GM12878 (cell line): ENCODE results near the gene MAP3K5. TPM values are rescaled to one million over a fixed set of nuclear protein-coding genes. Genes with fewer than 3 reads are reported as not detected.

Source experiments
- IRF4 ChIP-seq: IDR thresholded peaks from 2 replicates; pipeline ENCODE4 v1.6.1; 2011; ENCODE audit warnings: low read depth, low read length
- JUNB ChIP-seq: IDR thresholded peaks from 2 replicates; pipeline ENCODE4 v1.6.1; 2016; ENCODE audit warnings: antibody characterized with exemption, mild to moderate bottlenecking
- NFYA ChIP-seq: IDR thresholded peaks from 2 replicates; pipeline ENCODE4 v1.6.1; 2011; ENCODE audit warnings: low read depth, mild to moderate bottlenecking, low read length, improper control_type of control experiment, borderline replicate concordance
- RB1 ChIP-seq: fragments of 450-650 bp; formaldehyde crosslinking; IDR thresholded peaks from 2 replicates; pipeline ENCODE4 v1.6.1; 2017; ENCODE audit warnings: mild to moderate bottlenecking, borderline replicate concordance
- SRF ChIP-seq, 2 experiments: IDR thresholded peaks; 2 replicates each; pipeline ENCODE4 v1.6.1; 2011; ENCODE audit warnings: low read depth in 2 of 2, low read length in 2 of 2, mild to moderate bottlenecking in 1 of 2, moderate library complexity in 1 of 2
- TAF1 ChIP-seq: IDR thresholded peaks from 2 replicates; pipeline ENCODE4 v1.6.1; 2011; ENCODE audit warnings: mild to moderate bottlenecking, low read depth, low read length, borderline replicate concordance
- TCF7 ChIP-seq: IDR thresholded peaks from 2 replicates; pipeline ENCODE4 v1.6.1; 2014; ENCODE audit warnings: antibody characterized with exemption, borderline replicate concordance
- ZNF207 ChIP-seq: fragments of 450-650 bp; IDR thresholded peaks from 2 replicates; pipeline ENCODE4 v1.6.1; 2014; ENCODE audit warnings: antibody characterized with exemption, mild to moderate bottlenecking, borderline replicate concordance
- ZZZ3 ChIP-seq: IDR thresholded peaks from 2 replicates; pipeline ENCODE4 v1.6.1; 2011; ENCODE audit warnings: low read depth; ENCODE audit not compliant: control insufficient read depth, insufficient read length
- polyA plus RNA-seq, 11 experiments: library from polyadenylated mRNA; depleted of rRNA in 4 of 11; unstranded in 6 of 11; stranded (reverse) in 5 of 11; fragments of >200 nt; fragmentation: Nextera tagmentation in 4 of 11; fragmentation: Illumina TruSeq in 1 of 11; extraction: Ambion mirVana in 4 of 11; extraction: Trizol in 1 of 11; gene quantifications; 1 replicate in 1 of 11; 2 replicates in 10 of 11; pipeline versions ENCODE4 v1.2.1 to v1.2.3, GENCODE V29; 2011 to 2016; ENCODE audit warnings: inconsistent platforms in 2 of 11, missing spikeins in 2 of 11, low read depth in 1 of 11
- total RNA-seq, 4 experiments: library from RNA; depleted of rRNA in 3 of 4; stranded (reverse); fragments of >200 nt in 3 of 4; fragmentation: Illumina TruSeq in 1 of 4; extraction: Trizol in 1 of 4; gene quantifications; 2 replicates each; pipeline versions ENCODE4 v1.2.1 to v1.2.3, GENCODE V29; 2013 to 2021
- TF ChIP-seq, protein P1 (sequence below): fragments of 150-350 bp; IDR thresholded peaks from 2 replicates; pipeline ENCODE4 v1.6.1; 2014; ENCODE audit warnings: mild to moderate bottlenecking, low read depth, low read length
- TF ChIP-seq, protein P2 (sequence below): fragments of 450-650 bp; IDR thresholded peaks from 2 replicates; pipeline ENCODE4 v1.6.1; 2017; ENCODE audit warnings: mild to moderate bottlenecking
- TF ChIP-seq, protein P3 (sequence below): IDR thresholded peaks from 2 replicates; pipeline ENCODE4 v1.6.1; 2012; ENCODE audit warnings: low read length, inconsistent platforms
- TF ChIP-seq, protein P4 (sequence below): fragments of 150-350 bp; IDR thresholded peaks from 2 replicates; pipeline ENCODE4 v1.6.1; 2016; ENCODE audit warnings: low read depth, low read length
- TF ChIP-seq, protein P5 (sequence below): fragments of 450-650 bp; formaldehyde crosslinking; IDR thresholded peaks from 2 replicates; pipeline ENCODE4 v1.4.0; 2020; ENCODE audit warnings: mild to moderate bottlenecking, moderate library complexity
- TF ChIP-seq, protein P6 (sequence below): fragments of 450-650 bp; IDR thresholded peaks from 2 replicates; pipeline ENCODE4 v1.6.1; 2014; ENCODE audit warnings: mild to moderate bottlenecking

Gene MAP3K5
- total and polyA plus RNA-seq, 10 of the 15 experiments (the other 5 are each of a cell fraction or from before 2014, with no cell fraction given), result 5.4 to 34.3 (median 26.4) TPM

DNA sequence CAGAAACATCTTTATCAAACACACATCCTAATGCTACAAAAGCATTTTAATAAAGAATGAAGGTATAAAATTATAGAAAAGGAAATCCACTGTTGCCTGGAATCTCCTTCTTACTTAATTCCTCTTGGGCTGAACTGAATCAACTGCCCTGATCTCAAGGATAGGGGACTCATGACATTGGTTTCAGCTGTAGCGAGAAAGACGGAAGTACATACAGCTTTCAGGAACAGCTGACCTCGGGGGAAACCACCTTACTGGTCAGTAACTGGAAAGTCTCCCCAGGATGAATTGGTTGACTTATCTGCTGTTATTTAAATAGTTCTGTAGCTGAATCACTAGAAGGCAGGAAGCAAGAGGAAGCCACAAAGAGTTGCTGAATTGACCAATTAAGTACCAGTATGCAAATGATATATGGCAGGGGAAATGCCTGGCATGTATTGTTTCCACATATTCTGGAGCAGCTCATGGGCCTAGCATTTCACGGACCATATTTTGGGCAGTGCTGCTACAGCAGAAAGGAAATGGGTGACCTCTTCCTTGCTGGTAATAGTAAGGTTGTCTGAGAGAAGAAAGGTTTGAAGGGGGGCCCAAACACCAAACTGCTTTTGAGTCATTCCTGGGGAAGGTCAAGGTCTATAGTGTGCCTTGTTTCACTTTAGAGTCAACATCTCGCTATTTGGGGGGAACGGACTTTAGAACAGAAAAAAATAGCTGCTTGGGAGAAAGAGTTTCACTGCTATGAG lies 198.4 kb downstream of the MAP3K5 start (continued):
- TF ChIP-seq, protein P1, sequence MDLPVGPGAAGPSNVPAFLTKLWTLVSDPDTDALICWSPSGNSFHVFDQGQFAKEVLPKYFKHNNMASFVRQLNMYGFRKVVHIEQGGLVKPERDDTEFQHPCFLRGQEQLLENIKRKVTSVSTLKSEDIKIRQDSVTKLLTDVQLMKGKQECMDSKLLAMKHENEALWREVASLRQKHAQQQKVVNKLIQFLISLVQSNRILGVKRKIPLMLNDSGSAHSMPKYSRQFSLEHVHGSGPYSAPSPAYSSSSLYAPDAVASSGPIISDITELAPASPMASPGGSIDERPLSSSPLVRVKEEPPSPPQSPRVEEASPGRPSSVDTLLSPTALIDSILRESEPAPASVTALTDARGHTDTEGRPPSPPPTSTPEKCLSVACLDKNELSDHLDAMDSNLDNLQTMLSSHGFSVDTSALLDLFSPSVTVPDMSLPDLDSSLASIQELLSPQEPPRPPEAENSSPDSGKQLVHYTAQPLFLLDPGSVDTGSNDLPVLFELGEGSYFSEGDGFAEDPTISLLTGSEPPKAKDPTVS, result no peak
- TF ChIP-seq ZZZ3 (no peak), TAF1 (0 out of 2 replicates have a peak, but pooled peaks have one; percentile 34), RB1 (no peak), JUNB (peak; percentile 52), IRF4 (0 out of 2 replicates have a peak, but pooled peaks have one; percentile 53), TCF7 (no peak), NFYA (no peak), SRF (IDR thresholded peaks at IDR 0.05; ENCODE audit: low read depth in 2 of 2, low read length in 2 of 2) (no peak), ZNF207 (no peak)
- TF ChIP-seq, protein P2, sequence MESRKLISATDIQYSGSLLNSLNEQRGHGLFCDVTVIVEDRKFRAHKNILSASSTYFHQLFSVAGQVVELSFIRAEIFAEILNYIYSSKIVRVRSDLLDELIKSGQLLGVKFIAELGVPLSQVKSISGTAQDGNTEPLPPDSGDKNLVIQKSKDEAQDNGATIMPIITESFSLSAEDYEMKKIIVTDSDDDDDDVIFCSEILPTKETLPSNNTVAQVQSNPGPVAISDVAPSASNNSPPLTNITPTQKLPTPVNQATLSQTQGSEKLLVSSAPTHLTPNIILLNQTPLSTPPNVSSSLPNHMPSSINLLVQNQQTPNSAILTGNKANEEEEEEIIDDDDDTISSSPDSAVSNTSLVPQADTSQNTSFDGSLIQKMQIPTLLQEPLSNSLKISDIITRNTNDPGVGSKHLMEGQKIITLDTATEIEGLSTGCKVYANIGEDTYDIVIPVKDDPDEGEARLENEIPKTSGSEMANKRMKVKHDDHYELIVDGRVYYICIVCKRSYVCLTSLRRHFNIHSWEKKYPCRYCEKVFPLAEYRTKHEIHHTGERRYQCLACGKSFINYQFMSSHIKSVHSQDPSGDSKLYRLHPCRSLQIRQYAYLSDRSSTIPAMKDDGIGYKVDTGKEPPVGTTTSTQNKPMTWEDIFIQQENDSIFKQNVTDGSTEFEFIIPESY, result no peak
- TF ChIP-seq, protein P3, sequence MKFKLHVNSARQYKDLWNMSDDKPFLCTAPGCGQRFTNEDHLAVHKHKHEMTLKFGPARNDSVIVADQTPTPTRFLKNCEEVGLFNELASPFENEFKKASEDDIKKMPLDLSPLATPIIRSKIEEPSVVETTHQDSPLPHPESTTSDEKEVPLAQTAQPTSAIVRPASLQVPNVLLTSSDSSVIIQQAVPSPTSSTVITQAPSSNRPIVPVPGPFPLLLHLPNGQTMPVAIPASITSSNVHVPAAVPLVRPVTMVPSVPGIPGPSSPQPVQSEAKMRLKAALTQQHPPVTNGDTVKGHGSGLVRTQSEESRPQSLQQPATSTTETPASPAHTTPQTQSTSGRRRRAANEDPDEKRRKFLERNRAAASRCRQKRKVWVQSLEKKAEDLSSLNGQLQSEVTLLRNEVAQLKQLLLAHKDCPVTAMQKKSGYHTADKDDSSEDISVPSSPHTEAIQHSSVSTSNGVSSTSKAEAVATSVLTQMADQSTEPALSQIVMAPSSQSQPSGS, result peak; percentile 51; the same call in 1 of the 2 replicates
- TF ChIP-seq, protein P4, sequence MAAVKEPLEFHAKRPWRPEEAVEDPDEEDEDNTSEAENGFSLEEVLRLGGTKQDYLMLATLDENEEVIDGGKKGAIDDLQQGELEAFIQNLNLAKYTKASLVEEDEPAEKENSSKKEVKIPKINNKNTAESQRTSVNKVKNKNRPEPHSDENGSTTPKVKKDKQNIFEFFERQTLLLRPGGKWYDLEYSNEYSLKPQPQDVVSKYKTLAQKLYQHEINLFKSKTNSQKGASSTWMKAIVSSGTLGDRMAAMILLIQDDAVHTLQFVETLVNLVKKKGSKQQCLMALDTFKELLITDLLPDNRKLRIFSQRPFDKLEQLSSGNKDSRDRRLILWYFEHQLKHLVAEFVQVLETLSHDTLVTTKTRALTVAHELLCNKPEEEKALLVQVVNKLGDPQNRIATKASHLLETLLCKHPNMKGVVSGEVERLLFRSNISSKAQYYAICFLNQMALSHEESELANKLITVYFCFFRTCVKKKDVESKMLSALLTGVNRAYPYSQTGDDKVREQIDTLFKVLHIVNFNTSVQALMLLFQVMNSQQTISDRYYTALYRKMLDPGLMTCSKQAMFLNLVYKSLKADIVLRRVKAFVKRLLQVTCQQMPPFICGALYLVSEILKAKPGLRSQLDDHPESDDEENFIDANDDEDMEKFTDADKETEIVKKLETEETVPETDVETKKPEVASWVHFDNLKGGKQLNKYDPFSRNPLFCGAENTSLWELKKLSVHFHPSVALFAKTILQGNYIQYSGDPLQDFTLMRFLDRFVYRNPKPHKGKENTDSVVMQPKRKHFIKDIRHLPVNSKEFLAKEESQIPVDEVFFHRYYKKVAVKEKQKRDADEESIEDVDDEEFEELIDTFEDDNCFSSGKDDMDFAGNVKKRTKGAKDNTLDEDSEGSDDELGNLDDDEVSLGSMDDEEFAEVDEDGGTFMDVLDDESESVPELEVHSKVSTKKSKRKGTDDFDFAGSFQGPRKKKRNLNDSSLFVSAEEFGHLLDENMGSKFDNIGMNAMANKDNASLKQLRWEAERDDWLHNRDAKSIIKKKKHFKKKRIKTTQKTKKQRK, result no peak
- TF ChIP-seq, protein P5, sequence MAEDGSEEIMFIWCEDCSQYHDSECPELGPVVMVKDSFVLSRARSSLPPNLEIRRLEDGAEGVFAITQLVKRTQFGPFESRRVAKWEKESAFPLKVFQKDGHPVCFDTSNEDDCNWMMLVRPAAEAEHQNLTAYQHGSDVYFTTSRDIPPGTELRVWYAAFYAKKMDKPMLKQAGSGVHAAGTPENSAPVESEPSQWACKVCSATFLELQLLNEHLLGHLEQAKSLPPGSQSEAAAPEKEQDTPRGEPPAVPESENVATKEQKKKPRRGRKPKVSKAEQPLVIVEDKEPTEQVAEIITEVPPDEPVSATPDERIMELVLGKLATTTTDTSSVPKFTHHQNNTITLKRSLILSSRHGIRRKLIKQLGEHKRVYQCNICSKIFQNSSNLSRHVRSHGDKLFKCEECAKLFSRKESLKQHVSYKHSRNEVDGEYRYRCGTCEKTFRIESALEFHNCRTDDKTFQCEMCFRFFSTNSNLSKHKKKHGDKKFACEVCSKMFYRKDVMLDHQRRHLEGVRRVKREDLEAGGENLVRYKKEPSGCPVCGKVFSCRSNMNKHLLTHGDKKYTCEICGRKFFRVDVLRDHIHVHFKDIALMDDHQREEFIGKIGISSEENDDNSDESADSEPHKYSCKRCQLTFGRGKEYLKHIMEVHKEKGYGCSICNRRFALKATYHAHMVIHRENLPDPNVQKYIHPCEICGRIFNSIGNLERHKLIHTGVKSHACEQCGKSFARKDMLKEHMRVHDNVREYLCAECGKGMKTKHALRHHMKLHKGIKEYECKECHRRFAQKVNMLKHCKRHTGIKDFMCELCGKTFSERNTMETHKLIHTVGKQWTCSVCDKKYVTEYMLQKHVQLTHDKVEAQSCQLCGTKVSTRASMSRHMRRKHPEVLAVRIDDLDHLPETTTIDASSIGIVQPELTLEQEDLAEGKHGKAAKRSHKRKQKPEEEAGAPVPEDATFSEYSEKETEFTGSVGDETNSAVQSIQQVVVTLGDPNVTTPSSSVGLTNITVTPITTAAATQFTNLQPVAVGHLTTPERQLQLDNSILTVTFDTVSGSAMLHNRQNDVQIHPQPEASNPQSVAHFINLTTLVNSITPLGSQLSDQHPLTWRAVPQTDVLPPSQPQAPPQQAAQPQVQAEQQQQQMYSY, result no peak
- TF ChIP-seq, protein P6, sequence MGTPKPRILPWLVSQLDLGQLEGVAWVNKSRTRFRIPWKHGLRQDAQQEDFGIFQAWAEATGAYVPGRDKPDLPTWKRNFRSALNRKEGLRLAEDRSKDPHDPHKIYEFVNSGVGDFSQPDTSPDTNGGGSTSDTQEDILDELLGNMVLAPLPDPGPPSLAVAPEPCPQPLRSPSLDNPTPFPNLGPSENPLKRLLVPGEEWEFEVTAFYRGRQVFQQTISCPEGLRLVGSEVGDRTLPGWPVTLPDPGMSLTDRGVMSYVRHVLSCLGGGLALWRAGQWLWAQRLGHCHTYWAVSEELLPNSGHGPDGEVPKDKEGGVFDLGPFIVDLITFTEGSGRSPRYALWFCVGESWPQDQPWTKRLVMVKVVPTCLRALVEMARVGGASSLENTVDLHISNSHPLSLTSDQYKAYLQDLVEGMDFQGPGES, result no peak
